ENCODE measurements around the gene ILKAP.

Gene ILKAP

DNA sequence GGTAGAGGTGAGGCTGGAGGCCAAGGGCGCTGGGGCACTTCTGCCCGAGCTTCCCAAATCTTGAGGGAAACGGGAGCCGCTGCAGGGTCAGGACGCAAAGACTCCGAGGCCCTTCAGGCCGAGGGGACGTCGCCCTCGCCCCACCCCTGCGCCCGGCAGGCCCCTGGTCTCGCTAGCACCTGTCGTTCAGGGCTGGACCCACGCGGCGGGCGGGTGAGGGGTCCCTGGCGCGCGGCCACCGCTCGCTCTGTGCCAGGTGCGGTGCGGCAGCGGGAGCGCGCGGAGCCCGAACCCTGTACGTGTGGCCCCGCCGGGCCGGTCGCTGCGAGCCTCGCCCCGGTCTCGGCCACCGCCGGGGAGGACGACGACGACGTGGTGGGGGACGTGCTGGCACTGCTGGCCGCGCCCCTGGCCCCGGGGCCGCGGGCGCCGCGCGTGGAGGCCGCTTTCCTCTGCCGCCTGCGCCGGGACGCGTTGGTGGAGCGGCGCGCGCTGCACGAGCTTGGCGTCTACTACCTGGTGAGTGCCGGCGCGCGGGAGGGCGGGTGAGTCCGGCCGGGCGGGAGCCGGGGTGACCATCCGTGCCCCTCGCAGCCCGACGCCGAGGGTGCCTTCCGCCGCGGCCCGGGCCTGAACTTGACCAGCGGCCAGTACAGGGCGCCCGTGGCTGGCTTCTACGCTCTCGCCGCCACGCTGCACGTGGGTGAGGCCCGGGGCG, 39.9 kb downstream of the ILKAP start:
- no peak for DNase-seq

GRCh38 chr2:238162846-238163441, 40.6 kb downstream of the ILKAP start:
- DNase-seq: no peak

GRCh38 chr2:238162251-238162845, 41.1 kb downstream of the ILKAP start:
- DNase-seq: no peak

- no peak for DNase-seq
These were observed 42.0 kb downstream of the ILKAP start for GRCh38 chr2:238161291-238162051.

- peak; percentile 78 for DNase-seq
These were observed 43.0 kb downstream of the ILKAP start for GRCh38 chr2:238160206-238161129.

DNA sequence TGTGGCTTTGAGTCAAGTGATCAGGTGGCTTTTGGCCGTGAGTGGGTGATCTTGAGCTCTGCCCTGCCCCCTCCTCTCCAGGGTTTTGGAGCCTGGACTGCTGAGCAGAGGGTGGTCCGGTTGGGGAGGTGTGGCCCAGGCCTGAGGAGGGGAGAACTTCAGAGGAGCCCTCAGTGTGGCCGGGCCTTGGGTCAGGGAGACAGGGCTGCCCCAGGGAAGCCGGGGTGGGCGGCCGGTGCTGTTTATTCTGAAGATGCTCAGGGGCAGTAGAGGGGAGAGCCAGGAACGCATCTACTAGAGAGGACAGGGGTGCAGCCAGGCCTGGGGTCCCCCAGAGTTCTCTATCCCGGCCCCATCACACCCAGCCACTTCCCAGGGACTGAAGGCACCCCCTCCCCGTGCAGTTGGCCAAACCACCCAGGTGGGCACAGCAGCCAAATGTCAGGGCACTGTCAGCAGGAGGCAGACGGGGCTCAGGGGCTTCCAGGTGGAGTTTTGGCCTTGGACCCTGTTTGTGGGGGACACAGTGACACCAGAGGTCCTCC, 43.8 kb downstream of the ILKAP start:
- no peak for DNase-seq

- peak; percentile 27 for DNase-seq
These were observed 44.4 kb downstream of the ILKAP start for GRCh38 chr2:238159071-238159539.

- DNase-seq: peak; percentile 63
These were observed 44.9 kb downstream of the ILKAP start, which contains the start of gene ERFE for GRCh38 chr2:238158509-238159070. Gene ERFE, plus strand, starts transcription at chr2:238158970. Its CDS starts 38 bp downstream, at chr2:238159008.

- no peak for DNase-seq
These were observed 45.4 kb downstream of the ILKAP start for GRCh38 chr2:238158018-238158508.

DNA sequence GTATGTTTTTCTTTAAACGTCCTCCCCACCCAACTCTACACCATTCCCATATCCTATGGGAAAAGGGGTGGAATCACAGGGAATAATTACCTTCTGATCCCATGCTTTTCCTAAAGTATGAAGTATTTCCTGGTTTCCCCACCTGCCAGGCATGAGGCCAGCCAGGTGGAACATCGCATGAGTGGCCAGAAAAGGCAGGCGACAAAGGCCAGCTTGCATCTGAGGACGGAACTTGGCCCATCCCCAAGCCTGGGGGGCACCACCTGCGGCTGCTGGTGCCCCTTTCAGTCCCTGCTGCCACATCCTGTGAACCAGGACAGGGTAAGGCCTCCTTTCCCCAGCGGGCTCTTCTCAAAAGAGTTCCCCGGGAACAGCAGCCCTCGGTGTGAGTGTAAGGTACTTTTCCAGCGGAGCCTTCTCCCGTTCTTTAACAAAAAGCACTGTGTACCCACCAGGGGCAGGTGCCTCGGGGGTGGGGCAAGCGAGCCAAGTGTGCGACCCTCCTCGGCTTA, 45.9 kb downstream of the ILKAP start:
- DNase-seq: no peak

DNA sequence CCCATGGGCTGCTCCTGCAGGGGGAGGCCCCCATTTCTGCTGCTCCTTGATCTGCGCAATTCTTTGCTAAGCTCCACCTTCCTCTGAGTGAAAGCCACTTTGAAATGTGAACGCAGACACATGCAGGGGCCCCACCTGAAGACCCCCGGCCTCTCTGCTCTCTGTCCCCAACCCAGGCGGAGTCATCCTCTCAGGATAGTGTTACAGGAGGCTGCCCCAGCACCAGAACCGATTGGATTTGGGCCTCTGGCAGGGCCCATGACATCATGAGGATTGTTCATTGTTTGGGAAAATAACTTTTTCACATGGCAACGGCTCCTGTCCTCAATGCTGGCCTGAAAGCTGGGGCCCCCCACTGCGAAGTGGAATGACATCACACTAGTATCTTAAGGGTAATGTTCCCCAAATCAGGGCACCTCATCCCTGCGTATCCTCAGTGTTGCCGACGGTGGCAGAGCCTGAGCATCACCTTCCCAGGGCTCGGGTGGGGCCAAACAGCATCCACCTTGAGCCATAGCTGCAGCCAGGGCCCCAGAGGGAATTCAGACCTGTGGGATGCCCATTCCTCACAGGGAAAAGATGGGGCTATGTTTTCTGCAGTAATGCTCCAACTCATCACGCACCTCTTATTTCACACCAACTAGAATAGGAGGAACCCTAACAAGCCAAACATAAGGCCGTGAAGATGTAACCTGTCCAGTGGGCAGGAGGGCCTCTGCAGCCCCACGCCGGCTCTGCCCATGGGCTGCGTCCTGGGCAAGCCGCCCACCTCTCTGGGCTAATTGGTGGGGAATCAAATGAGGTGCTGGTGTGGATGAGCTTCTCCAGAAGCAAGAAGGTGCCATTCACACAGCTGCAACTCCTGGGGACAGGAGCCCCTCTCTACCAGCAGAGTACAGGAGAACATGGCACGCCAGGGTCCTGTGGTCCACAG, 47.5 kb downstream of the ILKAP start:
- no peak for DNase-seq

- DNase-seq: no peak
These were observed 48.3 kb downstream of the ILKAP start for GRCh38 chr2:238155051-238155760.

GRCh38 chr2:238154570-238154969, 48.9 kb downstream of the ILKAP start:
- no peak for DNase-seq

- DNase-seq: no peak
These were observed 50.5 kb downstream of the ILKAP start for GRCh38 chr2:238152771-238153688.

- DNase-seq: no peak
These were observed 51.8 kb downstream of the ILKAP start for GRCh38 chr2:238151628-238152235.

GRCh38 chr2:238151205-238151604, 52.3 kb downstream of the ILKAP start:
- no peak for DNase-seq

GRCh38 chr2:238150686-238151085, 52.8 kb downstream of the ILKAP start:
- no peak for DNase-seq

All from suppressor macrophage treated with lipopolysaccharide for 4 hours (primary cell).